ENCODE measurements around the gene TSC22D1.

- TF ChIP-seq CTCF (IDR thresholded peaks at IDR 0.05) (no peak), EZH2 (IDR thresholded peaks at IDR 0.05) (no peak)
Observed at GRCh38 chr13:44435919-44436510, 140.1 kb downstream of the TSC22D1 start.

Data from neural progenitor cell (in vitro differentiated cells).